ENCODE results near the gene FAM200C.

GRCh38 chr5:160356550-160357347 lies 43.1 kb downstream of the FAM200C start:
- no peak for TF ChIP-seq EZH2 (IDR thresholded peaks at IDR 0.05)
- no peak for TF ChIP-seq YY1 (IDR thresholded peaks at IDR 0.05; ENCODE audit: extremely low read depth, insufficient replicate concordance, low read depth, low read length)
- TF ChIP-seq POLR2A (IDR thresholded peaks at IDR 0.05; ENCODE audit: borderline replicate concordance, extremely low read depth, insufficient read depth, insufficient read length): no peak
- TF ChIP-seq ZBTB33 (IDR thresholded peaks at IDR 0.05; ENCODE audit: extremely low read depth, insufficient replicate concordance, low read length): no peak
- TF ChIP-seq CTCF (IDR thresholded peaks at IDR 0.05 in 2 of 3, conservative IDR thresholded peaks at IDR 0.05 in 1 of 3; ENCODE audit: borderline replicate concordance in 1 of 3, insufficient read depth in 1 of 3, low read depth in 2 of 3, low read length in 2 of 3): no peak
